ENCODE measurements around the gene PTPRF.

The PTPRF gene

DNA sequence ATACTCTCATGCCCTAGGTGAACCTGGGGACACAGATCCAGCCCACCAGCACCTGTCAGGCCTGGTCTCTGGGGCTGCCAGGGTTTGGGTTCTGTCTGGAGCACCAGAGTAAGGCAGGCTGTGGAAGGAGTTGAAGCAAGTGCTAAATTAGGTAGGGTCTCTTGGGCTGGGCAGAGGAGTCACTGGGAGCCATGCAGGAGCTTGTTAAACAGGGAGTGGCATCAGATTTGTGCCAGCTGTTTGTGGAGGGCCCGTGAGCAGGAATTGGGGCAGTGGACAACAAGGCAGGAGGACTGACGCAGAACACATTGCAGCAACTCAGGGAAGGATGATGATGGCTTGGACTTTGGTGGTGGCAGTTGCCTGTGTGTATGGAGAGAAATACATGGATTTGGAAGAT, 56.3 kb downstream of the PTPRF start:
- H3K27ac ChIP-seq (ENCODE audit: low read length), result no peak overlapping the region
- no peak overlapping the region for H3K9ac ChIP-seq (ENCODE audit: low read depth, low read length)
- no peaks in the 10 kb centered on the region for H3K36me3 ChIP-seq (ENCODE audit: insufficient read depth, low read length)
- no peak for TF ChIP-seq EZH2 (IDR thresholded peaks at IDR 0.05; ENCODE audit: borderline replicate concordance, low read depth, low read length, severe bottlenecking)
- TF ChIP-seq, protein P1, sequence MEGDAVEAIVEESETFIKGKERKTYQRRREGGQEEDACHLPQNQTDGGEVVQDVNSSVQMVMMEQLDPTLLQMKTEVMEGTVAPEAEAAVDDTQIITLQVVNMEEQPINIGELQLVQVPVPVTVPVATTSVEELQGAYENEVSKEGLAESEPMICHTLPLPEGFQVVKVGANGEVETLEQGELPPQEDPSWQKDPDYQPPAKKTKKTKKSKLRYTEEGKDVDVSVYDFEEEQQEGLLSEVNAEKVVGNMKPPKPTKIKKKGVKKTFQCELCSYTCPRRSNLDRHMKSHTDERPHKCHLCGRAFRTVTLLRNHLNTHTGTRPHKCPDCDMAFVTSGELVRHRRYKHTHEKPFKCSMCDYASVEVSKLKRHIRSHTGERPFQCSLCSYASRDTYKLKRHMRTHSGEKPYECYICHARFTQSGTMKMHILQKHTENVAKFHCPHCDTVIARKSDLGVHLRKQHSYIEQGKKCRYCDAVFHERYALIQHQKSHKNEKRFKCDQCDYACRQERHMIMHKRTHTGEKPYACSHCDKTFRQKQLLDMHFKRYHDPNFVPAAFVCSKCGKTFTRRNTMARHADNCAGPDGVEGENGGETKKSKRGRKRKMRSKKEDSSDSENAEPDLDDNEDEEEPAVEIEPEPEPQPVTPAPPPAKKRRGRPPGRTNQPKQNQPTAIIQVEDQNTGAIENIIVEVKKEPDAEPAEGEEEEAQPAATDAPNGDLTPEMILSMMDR (IDR thresholded peaks at IDR 0.05; ENCODE audit: borderline replicate concordance, extremely low read depth, low read length, poor library complexity, severe bottlenecking), result no peak
- DNase-seq (no peak), ATAC-seq (ENCODE audit: insufficient read depth, low read depth) (no peak)
- no peaks in the 10 kb centered on the region for H3K79me2 ChIP-seq (ENCODE audit: insufficient read depth, low read length)
- no peak overlapping the region for H2AFZ ChIP-seq (ENCODE audit: low read depth, low read length)
- no peaks in the 10 kb centered on the region for H4K20me1 ChIP-seq (ENCODE audit: insufficient read depth, low read length)
- H3K9me3 ChIP-seq (ENCODE audit: insufficient read depth, low read length, severe bottlenecking), result no peaks in the 10 kb centered on the region
- H3K4me1 ChIP-seq (ENCODE audit: insufficient read depth, low read length), result no peaks in the 10 kb centered on the region
- H3K27me3 ChIP-seq (ENCODE audit: insufficient read depth, low read length, poor library complexity), result no peaks in the 10 kb centered on the region
- H3K4me3 ChIP-seq (ENCODE audit: low read depth in 1 of 2, low read length in 2 of 2), result no peak overlapping the region
- no peak overlapping the region for H3K4me2 ChIP-seq (ENCODE audit: insufficient read depth, low read length)

DNA sequence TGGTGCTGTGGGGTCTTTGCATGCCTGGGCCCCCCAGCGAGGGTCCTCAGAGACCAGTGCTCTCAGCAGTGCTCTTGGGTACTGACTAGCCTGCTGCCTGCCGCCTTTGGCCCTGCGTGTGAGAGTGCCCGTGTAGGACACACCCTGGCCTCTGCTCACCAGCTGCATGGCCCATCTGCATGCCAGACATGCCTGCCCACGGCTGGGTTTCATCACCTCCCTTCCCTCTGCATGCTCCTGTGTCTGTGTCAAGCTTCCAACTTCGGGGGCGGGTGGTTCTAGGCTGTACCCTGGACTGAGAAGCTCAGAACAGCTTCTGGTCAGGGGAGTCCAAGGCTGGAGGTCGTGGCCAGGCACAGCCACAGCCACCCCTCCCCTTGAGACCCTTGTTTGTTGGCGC, 56.9 kb downstream of the PTPRF start:
- ATAC-seq (ENCODE audit: insufficient read depth, low read depth) (no peak), DNase-seq (no peak)
- H3K4me1 ChIP-seq (ENCODE audit: insufficient read depth, low read length), result no peaks in the 10 kb centered on the region
- no peak overlapping the region for H3K4me3 ChIP-seq (ENCODE audit: low read depth in 1 of 2, low read length in 2 of 2)
- H3K9ac ChIP-seq (ENCODE audit: low read depth, low read length), result no peak overlapping the region
- H2AFZ ChIP-seq (ENCODE audit: low read depth, low read length), result no peak overlapping the region
- TF ChIP-seq, protein P1 (IDR thresholded peaks at IDR 0.05; ENCODE audit: borderline replicate concordance, extremely low read depth, low read length, poor library complexity, severe bottlenecking), result no peak
- TF ChIP-seq EZH2 (IDR thresholded peaks at IDR 0.05; ENCODE audit: borderline replicate concordance, low read depth, low read length, severe bottlenecking), result no peak
- H3K79me2 ChIP-seq (ENCODE audit: insufficient read depth, low read length), result no peaks in the 10 kb centered on the region
- no peaks in the 10 kb centered on the region for H3K36me3 ChIP-seq (ENCODE audit: insufficient read depth, low read length)
- H3K27ac ChIP-seq (ENCODE audit: low read length), result no peak overlapping the region
- H3K27me3 ChIP-seq (ENCODE audit: insufficient read depth, low read length, poor library complexity), result no peaks in the 10 kb centered on the region
- H4K20me1 ChIP-seq (ENCODE audit: insufficient read depth, low read length), result no peaks in the 10 kb centered on the region
- H3K4me2 ChIP-seq (ENCODE audit: insufficient read depth, low read length), result no peak overlapping the region
- H3K9me3 ChIP-seq (ENCODE audit: insufficient read depth, low read length, severe bottlenecking), result no peaks in the 10 kb centered on the region

DNA sequence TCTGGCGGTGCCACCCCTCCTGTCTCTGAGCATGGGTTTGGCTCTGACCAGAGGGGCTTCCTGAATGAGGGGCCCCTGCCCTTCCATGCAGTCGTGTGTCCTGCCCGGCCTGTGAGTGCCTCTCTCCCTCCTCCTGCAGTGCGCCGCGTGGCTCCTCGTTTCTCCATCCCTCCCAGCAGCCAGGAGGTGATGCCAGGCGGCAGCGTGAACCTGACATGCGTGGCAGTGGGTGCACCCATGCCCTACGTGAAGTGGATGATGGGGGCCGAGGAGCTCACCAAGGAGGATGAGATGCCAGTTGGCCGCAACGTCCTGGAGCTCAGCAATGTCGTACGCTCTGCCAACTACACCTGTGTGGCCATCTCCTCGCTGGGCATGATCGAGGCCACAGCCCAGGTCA, 57.9 kb downstream of the PTPRF start:
- Histone ChIP-seq H3K4me1 (ENCODE audit: insufficient read depth, low read length) (no peaks in the 10 kb centered on the region), H3K79me2 (ENCODE audit: insufficient read depth, low read length) (no peaks in the 10 kb centered on the region), H3K4me2 (ENCODE audit: insufficient read depth, low read length) (no peak overlapping the region), H3K36me3 (ENCODE audit: insufficient read depth, low read length) (no peaks in the 10 kb centered on the region), H3K27ac (ENCODE audit: low read length) (no peak overlapping the region), H3K27me3 (ENCODE audit: insufficient read depth, low read length, poor library complexity) (no peaks in the 10 kb centered on the region), H3K9me3 (ENCODE audit: insufficient read depth, low read length, severe bottlenecking) (no peaks in the 10 kb centered on the region), H3K4me3 (ENCODE audit: low read depth in 1 of 2, low read length in 2 of 2) (no peak overlapping the region), H3K9ac (ENCODE audit: low read depth, low read length) (no peak overlapping the region), H2AFZ (ENCODE audit: low read depth, low read length) (no peak overlapping the region), H4K20me1 (ENCODE audit: insufficient read depth, low read length) (no peaks in the 10 kb centered on the region)
- DNase-seq (no peak), ATAC-seq (ENCODE audit: insufficient read depth, low read depth) (no peak)
- TF ChIP-seq, protein P1 (IDR thresholded peaks at IDR 0.05; ENCODE audit: borderline replicate concordance, extremely low read depth, low read length, poor library complexity, severe bottlenecking), result no peak
- no peak for TF ChIP-seq EZH2 (IDR thresholded peaks at IDR 0.05; ENCODE audit: borderline replicate concordance, low read depth, low read length, severe bottlenecking)

DNA sequence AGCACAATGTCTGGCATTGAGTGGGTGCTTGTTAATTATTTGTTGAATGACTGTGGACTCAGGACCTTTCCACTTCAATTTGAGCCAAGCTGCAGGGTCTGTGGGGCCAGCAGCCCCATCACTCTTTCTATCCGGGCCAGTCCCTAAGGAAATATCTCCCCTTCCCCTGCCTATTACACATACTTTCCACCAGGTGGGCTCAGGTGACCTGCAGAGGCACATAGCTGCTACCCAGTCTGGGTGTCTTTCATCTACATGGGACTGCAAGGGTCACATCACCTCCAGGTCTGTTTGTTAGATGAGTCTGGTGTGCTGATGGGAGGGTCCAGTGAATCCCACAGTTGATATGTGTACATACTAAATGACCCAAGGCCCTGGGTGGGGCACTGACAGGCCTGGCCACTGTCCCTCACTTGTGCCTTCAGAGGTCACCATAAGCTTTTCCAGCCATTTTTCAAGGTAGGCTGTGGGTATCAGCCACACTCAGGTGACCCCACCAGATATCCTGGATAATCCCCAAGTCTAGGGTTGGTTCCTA, 59.8 kb downstream of the PTPRF start:
- Histone ChIP-seq H3K9ac (ENCODE audit: low read depth, low read length) (no peak overlapping the region), H3K4me3 (ENCODE audit: low read depth in 1 of 2, low read length in 2 of 2) (no peak overlapping the region), H3K4me2 (ENCODE audit: insufficient read depth, low read length) (no peak overlapping the region), H3K4me1 (ENCODE audit: insufficient read depth, low read length) (no peaks in the 10 kb centered on the region), H3K79me2 (ENCODE audit: insufficient read depth, low read length) (no peaks in the 10 kb centered on the region), H3K27ac (ENCODE audit: low read length) (no peak overlapping the region), H3K9me3 (ENCODE audit: insufficient read depth, low read length, severe bottlenecking) (no peaks in the 10 kb centered on the region), H4K20me1 (ENCODE audit: insufficient read depth, low read length) (no peaks in the 10 kb centered on the region), H2AFZ (ENCODE audit: low read depth, low read length) (no peak overlapping the region), H3K27me3 (ENCODE audit: insufficient read depth, low read length, poor library complexity) (no peaks in the 10 kb centered on the region), H3K36me3 (ENCODE audit: insufficient read depth, low read length) (no peaks in the 10 kb centered on the region)
- no peak for DNase-seq
- no peak for ATAC-seq (ENCODE audit: insufficient read depth, low read depth)
- TF ChIP-seq, protein P1 (IDR thresholded peaks at IDR 0.05; ENCODE audit: borderline replicate concordance, extremely low read depth, low read length, poor library complexity, severe bottlenecking), result no peak
- no peak for TF ChIP-seq EZH2 (IDR thresholded peaks at IDR 0.05; ENCODE audit: borderline replicate concordance, low read depth, low read length, severe bottlenecking)
